ENCODE results near the gene ABCA4. TPM values are rescaled to one million over a fixed set of nuclear protein-coding genes. Genes with fewer than 3 reads are reported as not detected.

The ABCA4 gene
- total and polyA plus RNA-seq, 2 of the 8 experiments (the other 6 are each of a cell fraction or from before 2014, with no cell fraction given): 0.06 TPM; not detected in 1

GRCh38 chr1:94050675-94051074, 70.3 kb downstream of the ABCA4 start:
- H3K27me3 ChIP-seq (replicated peaks in 1 of 4; ENCODE audit: control insufficient read depth in 3 of 4, extremely low read depth in 1 of 4, insufficient read depth in 3 of 4, low read length in 3 of 4): no peaks in the 10 kb centered on the region
- no peak overlapping the region for H2BK120ac ChIP-seq (replicated peaks; ENCODE audit: low read depth, low read length)
- no peaks in the 10 kb centered on the region for H3K36me3 ChIP-seq (ENCODE audit: control insufficient read depth in 2 of 4, insufficient read depth in 4 of 4, low read length in 3 of 4)
- no peak overlapping the region for H3K14ac ChIP-seq (ENCODE audit: insufficient read length)
- H3K4me2 ChIP-seq (ENCODE audit: insufficient read depth in 1 of 2, low read depth in 2 of 2, low read length in 2 of 2): no peak overlapping the region
- H3K4me1 ChIP-seq (replicated peaks in 1 of 4; ENCODE audit: control insufficient read depth in 3 of 4, insufficient read depth in 4 of 4, low read length in 3 of 4): peaks cover 0 to 16% (median 7%) of the 10 kb centered on the region in 4 experiments; a peak in 6 of 7 replicates
- DNase-seq (ENCODE audit: low read depth in 1 of 2, low spot score in 2 of 2): no peak
- no peak overlapping the region for H3K56ac ChIP-seq (replicated peaks; ENCODE audit: insufficient read length, low read depth, low read length)
- no peak overlapping the region for H4K5ac ChIP-seq (ENCODE audit: insufficient read length, low read depth, low read length)
- no peak overlapping the region for H3K27ac ChIP-seq (ENCODE audit: low read depth, low read length)
- WGBS, 2 experiments (ENCODE audit: extremely low coverage in 1 of 2, insufficient coverage in 1 of 2, insufficient read length in 1 of 2, insufficient replicate concordance in 2 of 2, low coverage in 1 of 2, low lambda C conversion rate in 2 of 2, missing lambda C conversion rate in 1 of 2): 77% methylated on average over 1 of the region's 1 CpG; no CpG with 5 or more reads in 1 of the 2 experiments
- no peak overlapping the region for H2AFZ ChIP-seq (ENCODE audit: low read length)
- no peak overlapping the region for H3K4ac ChIP-seq (replicated peaks; ENCODE audit: insufficient read length, low read depth, low read length)
- no peaks in the 10 kb centered on the region for H3K9me3 ChIP-seq (ENCODE audit: insufficient read depth in 2 of 2, low read depth in 1 of 2, low read length in 1 of 2)
- H3K4me3 ChIP-seq (ENCODE audit: extremely low read depth in 1 of 4, insufficient read depth in 2 of 4, low read depth in 3 of 4, low read length in 4 of 4): no peak overlapping the region
- H3K79me1 ChIP-seq (ENCODE audit: low read depth, low read length): no peaks in the 10 kb centered on the region
- no peak overlapping the region for H2BK12ac ChIP-seq (ENCODE audit: low read depth, low read length)
- no peak overlapping the region for H2AK5ac ChIP-seq (ENCODE audit: low read depth, low read length)
- H3K23ac ChIP-seq (ENCODE audit: insufficient read length): no peak overlapping the region
- no peaks in the 10 kb centered on the region for H3K23me2 ChIP-seq (ENCODE audit: low read depth, low read length)
- H2BK5ac ChIP-seq (ENCODE audit: low read depth, low read length): no peak overlapping the region
- FAIRE-seq: no peak
- ChIA-PET CTCF (ENCODE audit: partially characterized antibody) (interaction anchor here (0.7 to 38.0 kb wide), 8 partner anchors 8 to 284 kb away, joined by 3 to 807 read pairs (median 3); partner anchors contain the start of gene ARHGAP29), POLR2A (ENCODE audit: partially characterized antibody) (interaction anchor here (0.6 to 1.4 kb wide), 2 partner anchors 26 to 1127 kb away, joined by 3 to 6 read pairs; no protein-coding TSS in a partner anchor)
- no peak overlapping the region for H4K8ac ChIP-seq (ENCODE audit: extremely low read depth, insufficient read depth, low read length)
- no peaks in the 10 kb centered on the region for H4K20me1 ChIP-seq (replicated peaks in 1 of 2; ENCODE audit: control insufficient read depth in 1 of 2, insufficient read depth in 2 of 2, low read length in 2 of 2)
- no peaks in the 10 kb centered on the region for H3K79me2 ChIP-seq (ENCODE audit: control insufficient read depth in 1 of 2, insufficient read depth in 2 of 2, low read length in 2 of 2)
- no peak overlapping the region for H2BK15ac ChIP-seq (ENCODE audit: low read length)
- no peak overlapping the region for H4K91ac ChIP-seq (replicated peaks; ENCODE audit: insufficient read length, low read length)
- no peak overlapping the region for H2BK20ac ChIP-seq (ENCODE audit: low read length)
- H3K9ac ChIP-seq (replicated peaks in 1 of 4; ENCODE audit: extremely low read depth in 1 of 4, low read depth in 3 of 4, low read length in 3 of 4): no peak overlapping the region
- H3K18ac ChIP-seq (ENCODE audit: extremely low read depth, low read length): no peak overlapping the region
- TF ChIP-seq RAD21 (IDR thresholded peaks at IDR 0.05 in 1 of 2, conservative IDR thresholded peaks at IDR 0.05 in 1 of 2; ENCODE audit: low read depth in 2 of 2, low read length in 2 of 2): no peak
- TF ChIP-seq EZH2 (IDR thresholded peaks at IDR 0.05; ENCODE audit: low read depth, low read length, severe bottlenecking): no peak
- TF ChIP-seq SRF (IDR thresholded peaks at IDR 0.05; ENCODE audit: low read depth, low read length): no peak
- no peak for TF ChIP-seq RXRA (IDR thresholded peaks at IDR 0.05; ENCODE audit: insufficient read depth, low read depth, low read length)
- TF ChIP-seq TAF1 (IDR thresholded peaks at IDR 0.05; ENCODE audit: low read depth, low read length): no peak
- TF ChIP-seq BACH1 (IDR thresholded peaks at IDR 0.05; ENCODE audit: low read length): no peak
- no peak for TF ChIP-seq SIN3A (conservative IDR thresholded peaks at IDR 0.05 in 1 of 2, IDR thresholded peaks at IDR 0.05 in 1 of 2; ENCODE audit: low read depth in 1 of 2, low read length in 2 of 2)
- no peak for TF ChIP-seq SP4 (IDR thresholded peaks at IDR 0.05; ENCODE audit: low read length)
- TF ChIP-seq JUND (IDR thresholded peaks at IDR 0.05; ENCODE audit: low read length): no peak
- no peak for TF ChIP-seq ATF2 (IDR thresholded peaks at IDR 0.05; ENCODE audit: low read length)
- no peak for TF ChIP-seq CBX8 (IDR thresholded peaks at IDR 0.05; ENCODE audit: borderline replicate concordance, low read depth, low read length)
- no peak for TF ChIP-seq JUN (IDR thresholded peaks at IDR 0.05; ENCODE audit: low read depth, low read length)
- TF ChIP-seq YY1 (IDR thresholded peaks at IDR 0.05; ENCODE audit: low read depth, low read length): no peak
